ENCODE results near the gene ID3.
"Not testable (repeated sequence)": the region's sequence is repeated elsewhere in the genome, so short reads cannot be mapped to it uniquely, and the experiment has no call there.

Gene ID3

GRCh38 chr1:23551849-23552248 is 7.5 kb downstream of the ID3 start:
- no peak overlapping the region for H3K4me3 ChIP-seq (ENCODE audit: low read depth, low read length)
- in situ Hi-C loops (cut with HindIII; ENCODE audit: low sequenced_read_pairs), result loop anchor here (5.0 kb wide), 1 partner anchor 85 kb away; no protein-coding TSS in a partner anchor
- DNase-seq (ENCODE audit: low read depth), result no peak

GRCh38 chr1:23548704-23549143 is 10.6 kb downstream of the ID3 start:
- no peak for TF ChIP-seq CTCF (IDR thresholded peaks at IDR 0.05; ENCODE audit: low read depth, low read length, missing control alignments)
- DNase-seq (ENCODE audit: low read depth), result no peak
- in situ Hi-C loops (cut with HindIII; ENCODE audit: low sequenced_read_pairs), result no loop called here
- H3K4me3 ChIP-seq (ENCODE audit: low read depth, low read length), result no peak overlapping the region

More at GRCh38 chr1:23551849-23552248, 7.5 kb downstream of the ID3 start:
- no peak for TF ChIP-seq CTCF (IDR thresholded peaks at IDR 0.05; ENCODE audit: low read depth, low read length, missing control alignments)

GRCh38 chr1:23546897-23547584 is 12.3 kb downstream of the ID3 start:
- DNase-seq (ENCODE audit: low read depth), result no peak
- no peak overlapping the region for H3K4me3 ChIP-seq (ENCODE audit: low read depth, low read length)
- in situ Hi-C loops (cut with HindIII; ENCODE audit: low sequenced_read_pairs), result no loop called here
- no peak for TF ChIP-seq CTCF (IDR thresholded peaks at IDR 0.05; ENCODE audit: low read depth, low read length, missing control alignments)

- in situ Hi-C loops (cut with HindIII; ENCODE audit: low sequenced_read_pairs), result no loop called here
- H3K4me3 ChIP-seq (ENCODE audit: low read depth, low read length), result no peak overlapping the region
- TF ChIP-seq CTCF (IDR thresholded peaks at IDR 0.05; ENCODE audit: low read depth, low read length, missing control alignments), result no peak
- DNase-seq (ENCODE audit: low read depth), result no peak
Measured at GRCh38 chr1:23545851-23546250, 13.4 kb downstream of the ID3 start.

GRCh38 chr1:23544444-23545389 is 14.6 kb downstream of the ID3 start:
- no peak overlapping the region for H3K4me3 ChIP-seq (ENCODE audit: low read depth, low read length)
- peak; percentile 89 for TF ChIP-seq CTCF (IDR thresholded peaks at IDR 0.05; ENCODE audit: low read depth, low read length, missing control alignments)
- DNase-seq (ENCODE audit: low read depth), result peak; percentile 73
- in situ Hi-C loops (cut with HindIII; ENCODE audit: low sequenced_read_pairs), result no loop called here

- DNase-seq (ENCODE audit: low read depth), result no peak
- in situ Hi-C loops (cut with HindIII; ENCODE audit: low sequenced_read_pairs), result no loop called here
- no peak overlapping the region for H3K4me3 ChIP-seq (ENCODE audit: low read depth, low read length)
- TF ChIP-seq CTCF (IDR thresholded peaks at IDR 0.05; ENCODE audit: low read depth, low read length, missing control alignments), result no peak
Measured at GRCh38 chr1:23543707-23544443, 15.4 kb downstream of the ID3 start.

- DNase-seq (ENCODE audit: low read depth); H3K4me3 ChIP-seq (ENCODE audit: low read depth, low read length); in situ Hi-C loops (cut with HindIII; ENCODE audit: low sequenced_read_pairs): not testable (repeated sequence)
Measured at GRCh38 chr1:23542940-23543339, 16.4 kb downstream of the ID3 start.
